GM12875 (cell line): ENCODE results near the gene TRPC4AP.

Source experiments
- H3K4me3 ChIP-seq: one replicate; pipeline ENCODE4 v1.5.1; 2011; ENCODE audit warnings: low read depth, low read length, control low read depth
- TF ChIP-seq, protein P1 (sequence below): IDR thresholded peaks from 2 replicates; pipeline ENCODE4 v1.5.1; 2011; ENCODE audit warnings: low read depth, mild to moderate bottlenecking, control low read depth, inconsistent platforms, low read length, moderate library complexity, borderline replicate concordance; ENCODE audit not compliant: insufficient read depth

The TRPC4AP gene

DNA sequence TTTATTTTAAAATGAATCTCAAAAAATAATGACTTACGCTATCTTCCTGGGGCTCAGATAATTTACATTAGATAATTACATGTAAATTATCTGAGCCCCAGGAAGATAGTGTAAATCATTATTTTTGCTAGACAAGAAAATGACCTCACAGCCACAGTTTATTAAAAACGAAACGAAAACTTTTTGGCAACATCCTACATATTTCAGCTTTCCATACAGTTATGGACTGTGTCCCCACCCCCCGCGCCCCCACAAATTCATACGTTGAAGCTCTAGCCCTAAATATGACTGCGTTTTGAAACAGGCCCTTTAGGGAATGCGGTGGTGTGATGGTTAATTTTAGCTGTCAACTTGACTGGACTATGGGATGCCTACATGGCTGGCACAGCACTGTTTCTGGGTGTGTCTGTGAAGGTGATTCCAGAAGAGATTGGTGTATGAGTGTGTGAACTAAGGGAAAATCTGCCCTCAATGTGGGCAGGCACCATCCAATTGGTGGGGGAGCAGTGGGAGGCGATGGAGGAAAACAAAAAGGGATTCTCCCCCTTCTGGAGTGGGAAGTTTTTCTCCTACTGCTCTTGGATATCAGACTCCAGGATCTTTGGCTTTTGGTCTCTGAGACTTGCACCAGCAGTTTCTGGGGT lies 52.6 kb downstream of the TRPC4AP start:
- H3K4me3 ChIP-seq, result no peak overlapping the region
- TF ChIP-seq, protein P1, sequence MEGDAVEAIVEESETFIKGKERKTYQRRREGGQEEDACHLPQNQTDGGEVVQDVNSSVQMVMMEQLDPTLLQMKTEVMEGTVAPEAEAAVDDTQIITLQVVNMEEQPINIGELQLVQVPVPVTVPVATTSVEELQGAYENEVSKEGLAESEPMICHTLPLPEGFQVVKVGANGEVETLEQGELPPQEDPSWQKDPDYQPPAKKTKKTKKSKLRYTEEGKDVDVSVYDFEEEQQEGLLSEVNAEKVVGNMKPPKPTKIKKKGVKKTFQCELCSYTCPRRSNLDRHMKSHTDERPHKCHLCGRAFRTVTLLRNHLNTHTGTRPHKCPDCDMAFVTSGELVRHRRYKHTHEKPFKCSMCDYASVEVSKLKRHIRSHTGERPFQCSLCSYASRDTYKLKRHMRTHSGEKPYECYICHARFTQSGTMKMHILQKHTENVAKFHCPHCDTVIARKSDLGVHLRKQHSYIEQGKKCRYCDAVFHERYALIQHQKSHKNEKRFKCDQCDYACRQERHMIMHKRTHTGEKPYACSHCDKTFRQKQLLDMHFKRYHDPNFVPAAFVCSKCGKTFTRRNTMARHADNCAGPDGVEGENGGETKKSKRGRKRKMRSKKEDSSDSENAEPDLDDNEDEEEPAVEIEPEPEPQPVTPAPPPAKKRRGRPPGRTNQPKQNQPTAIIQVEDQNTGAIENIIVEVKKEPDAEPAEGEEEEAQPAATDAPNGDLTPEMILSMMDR, result no peak

DNA sequence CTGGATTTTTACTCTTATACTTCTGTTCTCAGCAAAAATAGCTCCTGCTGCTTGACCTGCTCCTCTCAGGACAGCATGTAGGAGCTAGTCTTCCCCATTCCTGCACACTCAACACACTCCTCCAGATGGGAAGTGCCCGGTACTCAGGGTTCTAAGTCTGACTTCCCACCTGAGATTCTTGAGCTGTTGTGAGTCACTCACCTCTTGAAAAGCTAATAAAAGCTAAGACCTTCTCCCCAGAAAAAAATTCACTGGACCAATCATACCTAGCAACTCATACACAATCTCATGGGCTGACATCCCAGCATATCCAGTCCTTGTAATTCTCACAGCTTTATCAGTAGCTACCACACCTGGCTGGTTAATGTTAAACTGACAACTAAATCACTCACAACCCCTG lies 53.5 kb downstream of the TRPC4AP start:
- H3K4me3 ChIP-seq, result no peak overlapping the region
- TF ChIP-seq, protein P1, result no peak

DNA sequence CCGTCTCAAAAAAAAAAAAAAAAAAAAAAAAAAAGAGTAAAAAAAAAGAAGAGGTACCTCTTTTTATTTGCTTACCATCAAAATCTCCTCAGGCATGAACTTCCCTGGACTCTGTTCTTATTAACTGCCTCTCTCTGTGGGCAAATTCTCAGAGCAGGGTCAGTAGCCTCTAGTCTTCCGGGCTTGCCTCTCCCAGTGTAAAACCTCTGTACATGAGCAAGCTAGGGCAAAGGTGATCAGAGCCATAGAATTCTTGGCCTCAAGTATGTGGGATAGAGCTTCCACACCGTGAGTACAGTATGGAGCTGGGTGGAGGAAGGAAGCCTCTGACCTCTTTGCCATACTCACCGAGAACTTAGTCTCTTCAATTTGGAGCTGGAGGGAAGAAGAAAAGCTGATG lies 58.5 kb downstream of the TRPC4AP start:
- TF ChIP-seq, protein P1, result no peak
- H3K4me3 ChIP-seq, result no peak overlapping the region

DNA sequence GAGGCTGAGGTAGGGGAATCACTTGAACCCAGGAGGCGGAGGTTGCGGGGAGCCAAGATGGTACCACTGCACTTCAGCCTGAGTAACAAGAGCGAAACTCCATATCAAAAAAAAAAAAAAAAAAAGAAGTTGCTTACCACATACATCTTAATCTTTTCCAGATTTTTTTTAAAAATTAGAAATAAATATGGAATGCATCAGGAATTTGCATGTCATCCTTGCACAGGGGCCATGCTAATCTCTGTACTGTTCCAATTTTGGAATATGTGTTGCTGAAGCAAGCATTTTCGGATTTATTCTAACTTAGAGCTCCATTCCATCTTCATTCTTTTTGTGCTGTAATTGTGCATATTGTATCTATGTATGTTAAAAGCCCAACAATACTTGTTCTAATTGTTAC lies 62.5 kb downstream of the TRPC4AP start:
- TF ChIP-seq, protein P1, result no peak
- H3K4me3 ChIP-seq, result no peak overlapping the region

DNA sequence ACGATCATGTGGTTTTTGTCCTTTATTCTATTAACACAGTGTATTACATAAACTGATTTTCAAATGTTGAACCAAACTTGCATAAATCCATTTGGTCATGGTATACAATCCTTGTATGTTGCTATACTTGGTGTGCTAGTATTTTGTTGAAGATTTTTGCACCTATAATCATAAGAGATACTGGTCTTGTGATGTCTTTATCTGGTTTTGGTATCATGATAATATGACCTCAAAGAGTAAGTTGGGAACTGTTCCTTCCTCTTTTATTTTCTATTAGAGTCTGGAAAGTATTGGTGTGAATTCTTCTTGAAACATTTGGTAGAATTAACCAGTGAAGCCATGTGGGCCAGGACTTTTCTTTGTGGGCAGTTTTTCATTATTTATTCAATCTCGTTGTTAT lies 65.3 kb downstream of the TRPC4AP start:
- H3K4me3 ChIP-seq, result no peak overlapping the region
- TF ChIP-seq, protein P1, result no peak

DNA sequence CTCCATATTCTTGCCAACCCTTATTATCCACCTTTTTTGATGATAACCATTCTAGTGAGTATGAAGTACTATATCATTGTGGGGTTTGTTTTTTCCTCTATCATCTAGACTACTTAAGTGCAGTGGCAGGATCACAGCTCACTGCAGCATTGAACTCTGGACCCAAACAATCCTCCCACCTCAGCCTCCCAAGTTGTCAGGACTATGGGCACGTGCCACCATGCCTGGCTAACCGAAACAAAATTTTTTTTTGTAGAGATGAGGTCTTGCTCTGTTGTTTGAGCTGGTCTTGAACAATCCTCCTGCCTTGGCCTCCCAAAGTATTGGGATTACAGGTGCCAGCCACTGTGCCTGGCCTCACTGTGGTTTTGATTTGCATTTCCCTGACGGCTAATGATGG lies 67.5 kb downstream of the TRPC4AP start:
- TF ChIP-seq, protein P1, result no peak
- no peak overlapping the region for H3K4me3 ChIP-seq

DNA sequence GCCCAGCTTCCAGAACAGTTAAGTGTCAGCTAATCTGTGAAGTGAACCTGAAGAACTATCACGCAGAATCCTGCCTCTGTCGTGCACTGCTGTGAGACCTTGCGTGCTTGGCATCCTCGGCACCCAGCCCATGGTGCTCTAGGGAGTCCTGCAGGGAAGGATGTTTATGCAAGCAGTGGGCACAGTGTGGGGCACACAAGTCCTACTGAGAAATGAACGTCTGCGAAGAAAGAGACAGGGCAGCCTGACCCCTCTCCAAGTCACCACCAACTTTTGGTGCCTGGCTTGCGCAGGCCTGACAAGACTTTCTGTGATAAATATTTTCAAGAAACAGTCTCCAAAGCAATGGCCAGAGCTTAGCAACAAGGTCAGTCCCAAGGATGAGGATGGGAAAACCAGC lies 69.0 kb downstream of the TRPC4AP start:
- H3K4me3 ChIP-seq, result no peak overlapping the region
- TF ChIP-seq, protein P1, result no peak
